K562 (cell line): ENCODE measurements around the gene INTS1. TPM values are rescaled to one million over a fixed set of nuclear protein-coding genes. Genes with fewer than 3 reads are reported as not detected.
A peak's percentile ranks its signal among the peaks of the same experiment; 100 is the strongest.

Experiments
- POLR2A ChIP-seq: fragments of 450-650 bp; conservative IDR thresholded peaks from 2 replicates; pipeline ENCODE4 v1.6.1; 2016
- RAD21 ChIP-seq, 2 experiments: fragments of 250-450 bp in 1 of 2; fragments of 450-650 bp in 1 of 2; sonication (Bioruptor Pico) in 1 of 2; formaldehyde crosslinking in 1 of 2; IDR thresholded peaks in 1 of 2; conservative IDR thresholded peaks in 1 of 2; 2 replicates each; pipeline versions ENCODE4 v1.4.0 to v1.8.0; 2020 to 2022; ENCODE audit warnings: mild to moderate bottlenecking in 2 of 2, moderate library complexity in 1 of 2
- RNF219 ChIP-seq: fragments of 250-450 bp; sonication (Bioruptor Pico); IDR thresholded peaks from 2 replicates; pipeline ENCODE4 v1.5.0; 2022; ENCODE audit warnings: mild to moderate bottlenecking
- RREB1 ChIP-seq: fragments of 250-450 bp; sonication (Bioruptor Pico); IDR thresholded peaks from 2 replicates; pipeline ENCODE4 v1.4.0; 2020
- polyA plus RNA-seq, 8 experiments: library from polyadenylated mRNA; depleted of rRNA in 4 of 8; stranded (reverse) in 5 of 8; unstranded in 3 of 8; fragments of >200 nt; fragmentation: Nextera tagmentation in 2 of 8; fragmentation: Illumina TruSeq in 1 of 8; extraction: Ambion mirVana in 2 of 8; extraction: Trizol in 1 of 8; gene quantifications; 2 replicates each; pipeline versions ENCODE4 v1.2.1 to v1.2.3, GENCODE V29; 2011 to 2014; ENCODE audit warnings: inconsistent platforms in 1 of 8, missing spikeins in 1 of 8
- total RNA-seq, 7 experiments: library from RNA; depleted of rRNA in 6 of 7; stranded (reverse); fragments of >200 nt in 6 of 7; fragmentation: Illumina TruSeq in 2 of 7; extraction: Trizol in 2 of 7; gene quantifications; 2 replicates each; pipeline versions ENCODE4 v1.2.1 to v1.2.3, GENCODE V29; 2011 to 2021; ENCODE audit warnings: low replicate concordance in 1 of 7

The INTS1 gene
- total and polyA plus RNA-seq, 9 of the 15 experiments (the other 6 are each of a cell fraction or from before 2014, with no cell fraction given): 0.34 to 119 (median 18.5) TPM

- TF ChIP-seq RREB1 (CRISPR knock-in tag) (0 out of 2 replicates have a peak, but pooled peaks have one; percentile 21), RNF219 (no peak; the same call in 1 of the 2 replicates), RAD21 (CRISPR knock-in tag; conservative IDR thresholded peaks at IDR 0.05 in 1 of 2, IDR thresholded peaks at IDR 0.05 in 1 of 2) (no peak), POLR2A (peak; percentile 85)
Measured at GRCh38 chr7:1460821-1461645, 43.2 kb downstream of the INTS1 start (continued).
